K562 (cell line): ENCODE results near the gene SLC7A4. TPM values are rescaled to one million over a fixed set of nuclear protein-coding genes. Genes with fewer than 3 reads are reported as not detected.
A peak's percentile ranks its signal among the peaks of the same experiment; 100 is the strongest.

Source experiments
- CBX3 ChIP-seq, 2 experiments: IDR thresholded peaks; 1 replicate in 1 of 2; 2 replicates in 1 of 2; pipeline ENCODE4 v1.6.1; 2012; ENCODE audit warnings: inconsistent platforms in 2 of 2, low read length in 2 of 2, borderline replicate concordance in 1 of 2, control low read depth in 1 of 2
- HCFC1 ChIP-seq: IDR thresholded peaks from 2 replicates; pipeline ENCODE4 v1.6.1; 2012; ENCODE audit warnings: low read depth, low read length, improper control_type of control experiment
- KLF6 ChIP-seq: fragments of 250-450 bp; sonication (Bioruptor Pico); IDR thresholded peaks from 2 replicates; pipeline ENCODE4 v1.4.0; 2020; ENCODE audit warnings: mild to moderate bottlenecking, moderate library complexity, borderline replicate concordance
- PCBP2 ChIP-seq: fragments of 200-400 bp; formaldehyde crosslinking; IDR thresholded peaks from 2 replicates; pipeline ENCODE4 v1.6.1; 2018; ENCODE audit warnings: low read length, low read depth, mild to moderate bottlenecking, moderate library complexity; ENCODE audit not compliant: poor library complexity, severe bottlenecking
- PTBP1 ChIP-seq: fragments of 200-400 bp; formaldehyde crosslinking; IDR thresholded peaks from 2 replicates; pipeline ENCODE4 v1.6.1; 2017; ENCODE audit warnings: low read depth, low read length
- REST ChIP-seq, 2 experiments: fragments of 450-650 bp; formaldehyde crosslinking in 1 of 2; IDR thresholded peaks; 2 replicates each; pipeline versions ENCODE4 v1.4.0 to v1.6.1; 2014 to 2020; ENCODE audit warnings: mild to moderate bottlenecking in 2 of 2, borderline replicate concordance in 1 of 2, low read depth in 1 of 2
- SIN3B ChIP-seq: fragments of 450-650 bp; IDR thresholded peaks from 2 replicates; pipeline ENCODE4 v1.6.1; 2017; ENCODE audit warnings: low read depth, mild to moderate bottlenecking, moderate library complexity
- SMARCC2 ChIP-seq: fragments of 450-650 bp; IDR thresholded peaks from 2 replicates; pipeline ENCODE4 v1.6.1; 2017; ENCODE audit warnings: antibody characterized with exemption, moderate library complexity, mild to moderate bottlenecking, low read depth
- SP2 ChIP-seq: IDR thresholded peaks from 2 replicates; pipeline ENCODE4 v1.6.1; 2011; ENCODE audit warnings: mild to moderate bottlenecking, low read depth, low read length, moderate library complexity; ENCODE audit not compliant: poor library complexity, severe bottlenecking; ENCODE audit errors: extremely low read depth
- SRSF3 ChIP-seq: fragments of 200-400 bp; formaldehyde crosslinking; IDR thresholded peaks from 2 replicates; pipeline ENCODE4 v1.6.1; 2016; ENCODE audit warnings: mild to moderate bottlenecking, low read length, moderate library complexity; ENCODE audit not compliant: insufficient read depth
- SRSF9 ChIP-seq: fragments of 200-400 bp; formaldehyde crosslinking; IDR thresholded peaks from 2 replicates; pipeline ENCODE4 v1.6.1; 2017; ENCODE audit warnings: low read depth, low read length, borderline replicate concordance
- ZNF3 ChIP-seq: fragments of 250-450 bp; sonication (Bioruptor Pico); IDR thresholded peaks from 2 replicates; pipeline ENCODE4 v1.5.0; 2021; ENCODE audit warnings: mild to moderate bottlenecking, moderate library complexity
- polyA plus RNA-seq, 8 experiments: library from polyadenylated mRNA; depleted of rRNA in 4 of 8; stranded (reverse) in 5 of 8; unstranded in 3 of 8; fragments of >200 nt; fragmentation: Nextera tagmentation in 2 of 8; fragmentation: Illumina TruSeq in 1 of 8; extraction: Ambion mirVana in 2 of 8; extraction: Trizol in 1 of 8; gene quantifications; 2 replicates each; pipeline versions ENCODE4 v1.2.1 to v1.2.3, GENCODE V29; 2011 to 2014; ENCODE audit warnings: inconsistent platforms in 1 of 8, missing spikeins in 1 of 8
- total RNA-seq, 7 experiments: library from RNA; depleted of rRNA in 6 of 7; stranded (reverse); fragments of >200 nt in 6 of 7; fragmentation: Illumina TruSeq in 2 of 7; extraction: Trizol in 2 of 7; gene quantifications; 2 replicates each; pipeline versions ENCODE4 v1.2.1 to v1.2.3, GENCODE V29; 2011 to 2021; ENCODE audit warnings: low replicate concordance in 1 of 7
- TF ChIP-seq, protein P1 (sequence below): fragments of 250-450 bp; sonication (Bioruptor Pico); IDR thresholded peaks from 2 replicates; pipeline ENCODE4 v1.6.1; 2021; ENCODE audit warnings: mild to moderate bottlenecking
- TF ChIP-seq, protein P2 (sequence below): fragments of 150-350 bp; conservative IDR thresholded peaks from 2 replicates; pipeline ENCODE4 v1.6.1; 2014; ENCODE audit warnings: low read length

Gene SLC7A4
- total and polyA plus RNA-seq, 9 of the 15 experiments (the other 6 are each of a cell fraction or from before 2014, with no cell fraction given) = not detected

DNA sequence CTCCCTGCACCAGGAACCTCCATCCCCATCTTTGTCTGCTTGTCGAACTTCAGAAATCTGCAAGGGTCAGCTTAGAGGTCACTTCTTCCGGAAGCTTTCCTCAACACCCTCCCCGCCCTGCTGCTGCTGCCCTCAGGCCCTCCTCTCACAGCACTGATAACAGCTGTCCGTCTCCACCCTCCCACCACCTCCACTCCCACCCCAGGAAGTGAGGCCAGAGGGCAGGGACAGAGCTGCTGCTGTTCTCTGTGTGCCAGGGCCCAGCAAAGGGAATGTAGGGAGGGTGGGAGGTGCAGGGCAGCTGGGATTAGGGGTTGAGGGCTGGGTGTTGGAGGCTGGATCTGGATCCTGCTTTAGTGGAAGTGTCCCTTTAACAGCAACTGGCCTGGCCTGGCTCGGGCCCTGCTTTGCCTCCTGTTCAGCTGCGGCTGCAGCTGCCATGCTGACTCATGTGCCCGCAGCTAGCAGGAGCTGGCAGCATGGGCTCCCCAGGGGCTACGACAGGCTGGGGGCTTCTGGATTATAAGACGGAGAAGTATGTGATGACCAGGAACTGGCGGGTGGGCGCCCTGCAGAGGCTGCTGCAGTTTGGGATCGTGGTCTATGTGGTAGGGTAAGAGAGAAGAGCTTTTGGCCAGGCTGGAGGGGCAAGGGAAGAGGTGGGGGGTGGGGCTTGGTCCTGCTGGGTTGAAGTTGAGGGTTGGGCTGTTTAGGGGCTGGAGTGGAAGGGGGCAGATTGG lies 17.5 kb downstream of the SLC7A4 start, which contains the start of gene P2RX6 (continued):
- TF ChIP-seq, protein P1, sequence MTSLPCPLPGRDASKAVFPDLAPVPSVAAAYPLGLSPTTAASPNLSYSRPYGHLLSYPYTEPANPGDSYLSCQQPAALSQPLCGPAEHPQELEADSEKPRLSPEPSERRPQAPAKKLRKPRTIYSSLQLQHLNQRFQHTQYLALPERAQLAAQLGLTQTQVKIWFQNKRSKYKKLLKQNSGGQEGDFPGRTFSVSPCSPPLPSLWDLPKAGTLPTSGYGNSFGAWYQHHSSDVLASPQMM (CRISPR knock-in tag) = no peak
- TF ChIP-seq PCBP2 (no peak), SRSF3 (peak; percentile 83; the same call in 1 of the 2 replicates), REST (IDR thresholded peaks at IDR 0.05; ENCODE audit: borderline replicate concordance) (no peak), REST (CRISPR knock-in tag; IDR thresholded peaks at IDR 0.05; ENCODE audit: low read depth) (peak; percentile 69), HCFC1 (peak; percentile 61), PTBP1 (0 out of 2 replicates have a peak, but pooled peaks have one; percentile 19), SRSF9 (no peak), KLF6 (CRISPR knock-in tag) (peak; percentile 91; the same call in 1 of the 2 replicates), SIN3B (no peak), ZNF3 (CRISPR knock-in tag) (no peak), CBX3 (IDR thresholded peaks at IDR 0.05; ENCODE audit: borderline replicate concordance in 1 of 2, low read length in 2 of 2) (peak in 1 of 2 experiments; percentile 55; a peak in 1 of 3 replicates), SMARCC2 (no peak), SP2 (peak; percentile 13)
- TF ChIP-seq, protein P2, sequence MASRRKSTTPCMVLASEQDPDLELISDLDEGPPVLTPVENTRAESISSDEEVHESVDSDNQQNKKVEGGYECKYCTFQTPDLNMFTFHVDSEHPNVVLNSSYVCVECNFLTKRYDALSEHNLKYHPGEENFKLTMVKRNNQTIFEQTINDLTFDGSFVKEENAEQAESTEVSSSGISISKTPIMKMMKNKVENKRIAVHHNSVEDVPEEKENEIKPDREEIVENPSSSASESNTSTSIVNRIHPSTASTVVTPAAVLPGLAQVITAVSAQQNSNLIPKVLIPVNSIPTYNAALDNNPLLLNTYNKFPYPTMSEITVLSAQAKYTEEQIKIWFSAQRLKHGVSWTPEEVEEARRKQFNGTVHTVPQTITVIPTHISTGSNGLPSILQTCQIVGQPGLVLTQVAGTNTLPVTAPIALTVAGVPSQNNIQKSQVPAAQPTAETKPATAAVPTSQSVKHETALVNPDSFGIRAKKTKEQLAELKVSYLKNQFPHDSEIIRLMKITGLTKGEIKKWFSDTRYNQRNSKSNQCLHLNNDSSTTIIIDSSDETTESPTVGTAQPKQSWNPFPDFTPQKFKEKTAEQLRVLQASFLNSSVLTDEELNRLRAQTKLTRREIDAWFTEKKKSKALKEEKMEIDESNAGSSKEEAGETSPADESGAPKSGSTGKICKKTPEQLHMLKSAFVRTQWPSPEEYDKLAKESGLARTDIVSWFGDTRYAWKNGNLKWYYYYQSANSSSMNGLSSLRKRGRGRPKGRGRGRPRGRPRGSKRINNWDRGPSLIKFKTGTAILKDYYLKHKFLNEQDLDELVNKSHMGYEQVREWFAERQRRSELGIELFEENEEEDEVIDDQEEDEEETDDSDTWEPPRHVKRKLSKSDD = 0 out of 2 replicates have a peak, but pooled peaks have one; percentile 68
